ENCODE results near the gene ERI3. TPM values are rescaled to one million over a fixed set of nuclear protein-coding genes. Genes with fewer than 3 reads are reported as not detected.

The ERI3 gene
- total and polyA plus RNA-seq, 2 of the 4 experiments (the other 2 are of a cell fraction): 56.6 to 70.9 TPM

GRCh38 chr1:44339731-44340130, 15.3 kb downstream of the ERI3 start:
- ATAC-seq (ENCODE audit: low read depth) (no peak), DNase-seq (no peak)
- Histone ChIP-seq H3K14ac (replicated peaks; ENCODE audit: low read depth, low read length) (no peak overlapping the region), H2AFZ (replicated peaks; ENCODE audit: low read length, poor library complexity) (no peak overlapping the region), H2BK5ac (ENCODE audit: low read depth, low read length, poor library complexity, severe bottlenecking) (no peak overlapping the region), H4K8ac (ENCODE audit: low read depth in 2 of 2, low read length in 2 of 2) (no peak overlapping the region), H3K56ac (ENCODE audit: extremely low read depth, insufficient read depth, low read length) (no peak overlapping the region), H2BK15ac (ENCODE audit: low read depth, low read length) (no peak overlapping the region), H3K23ac (ENCODE audit: low read depth, low read length) (no peak overlapping the region), H3K4ac (ENCODE audit: low read depth, low read length) (no peak overlapping the region), H3K9me3 (ENCODE audit: control insufficient read depth, insufficient read depth, low read length) (peaks cover 9% of the 10 kb centered on the region; the same call in 1 of the 2 replicates), H3K4me3 (ENCODE audit: insufficient read depth, low read depth, low read length) (no peak overlapping the region), H4K91ac (ENCODE audit: insufficient read depth, low read depth, low read length) (no peak overlapping the region), H2AK9ac (replicated peaks; ENCODE audit: low read depth, low read length, poor library complexity) (no peak overlapping the region), H3K36me3 (ENCODE audit: control insufficient read depth, insufficient read depth, low read length) (peaks cover 27% of the 10 kb centered on the region), H2BK120ac (ENCODE audit: low read depth, low read length) (no peak overlapping the region), H3K4me1 (ENCODE audit: control insufficient read depth, insufficient read depth, low read length) (no peaks in the 10 kb centered on the region), H4K20me1 (ENCODE audit: insufficient read depth, low read length) (peaks cover 4% of the 10 kb centered on the region; the same call in 1 of the 2 replicates), H3K79me1 (ENCODE audit: low read depth in 1 of 2, low read length in 2 of 2) (peaks cover 21 to 46% of the 10 kb centered on the region in 2 experiments), H4K5ac (ENCODE audit: low read depth, low read length) (no peak overlapping the region), H3K9me1 (ENCODE audit: insufficient read depth, low read length) (peaks cover 4% of the 10 kb centered on the region; the same call in 1 of the 2 replicates), H2BK20ac (ENCODE audit: low read depth, low read length) (no peak overlapping the region), H3K27me3 (ENCODE audit: control insufficient read depth, insufficient read depth, low read length) (no peaks in the 10 kb centered on the region), H3K4me2 (ENCODE audit: low read depth, low read length) (no peak overlapping the region), H3K18ac (ENCODE audit: low read depth, low read length) (no peak overlapping the region), H3K9ac (ENCODE audit: low read depth, low read length) (no peak overlapping the region), H2AK5ac (ENCODE audit: low read depth, low read length) (no peak overlapping the region), H3K27ac (ENCODE audit: insufficient read depth, low read length) (no peak overlapping the region)
- BruUV-seq (replicated peaks): no TSS peak
- TF ChIP-seq USF2 (IDR thresholded peaks at IDR 0.05; ENCODE audit: low read depth, low read length) (no peak), RFX5 (IDR thresholded peaks at IDR 0.05; ENCODE audit: low read depth, low read length) (no peak), CEBPB (IDR thresholded peaks at IDR 0.05; ENCODE audit: low read depth, low read length) (no peak), POLR2A (IDR thresholded peaks at IDR 0.05; ENCODE audit: low read depth, low read length) (no peak), RCOR1 (IDR thresholded peaks at IDR 0.05; ENCODE audit: insufficient replicate concordance, low read length) (no peak)
- TF ChIP-seq, protein P1, sequence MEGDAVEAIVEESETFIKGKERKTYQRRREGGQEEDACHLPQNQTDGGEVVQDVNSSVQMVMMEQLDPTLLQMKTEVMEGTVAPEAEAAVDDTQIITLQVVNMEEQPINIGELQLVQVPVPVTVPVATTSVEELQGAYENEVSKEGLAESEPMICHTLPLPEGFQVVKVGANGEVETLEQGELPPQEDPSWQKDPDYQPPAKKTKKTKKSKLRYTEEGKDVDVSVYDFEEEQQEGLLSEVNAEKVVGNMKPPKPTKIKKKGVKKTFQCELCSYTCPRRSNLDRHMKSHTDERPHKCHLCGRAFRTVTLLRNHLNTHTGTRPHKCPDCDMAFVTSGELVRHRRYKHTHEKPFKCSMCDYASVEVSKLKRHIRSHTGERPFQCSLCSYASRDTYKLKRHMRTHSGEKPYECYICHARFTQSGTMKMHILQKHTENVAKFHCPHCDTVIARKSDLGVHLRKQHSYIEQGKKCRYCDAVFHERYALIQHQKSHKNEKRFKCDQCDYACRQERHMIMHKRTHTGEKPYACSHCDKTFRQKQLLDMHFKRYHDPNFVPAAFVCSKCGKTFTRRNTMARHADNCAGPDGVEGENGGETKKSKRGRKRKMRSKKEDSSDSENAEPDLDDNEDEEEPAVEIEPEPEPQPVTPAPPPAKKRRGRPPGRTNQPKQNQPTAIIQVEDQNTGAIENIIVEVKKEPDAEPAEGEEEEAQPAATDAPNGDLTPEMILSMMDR (conservative IDR thresholded peaks at IDR 0.05; ENCODE audit: low read depth, low read length): no peak
- POLR2A ChIA-PET (ENCODE audit: unreplicated experiment): no interaction called here
- dilution Hi-C loops (cut with HindIII; ENCODE audit: low sequenced_read_pairs, unreplicated experiment) (no loop called here), intact Hi-C loops (cut with micrococcal nuclease) (no loop called here), in situ Hi-C loops (cut with MboI; ENCODE audit: low sequenced_read_pairs) (no loop called here)
- CTCF ChIA-PET: interaction anchor here (1.1 kb wide), 1 partner anchor 11 kb away, joined by 3 read pairs; no protein-coding TSS in a partner anchor
- no CpG with 5 or more reads among the region's 4 CpGs for WGBS, 2 experiments (ENCODE audit: extremely low coverage in 2 of 2, insufficient read length in 1 of 2)

All from IMR-90 (cell line).